Glutamatergic neuron (in vitro differentiated cells): Measurements from ENCODE around the gene FGF1. TPM values are rescaled to one million over a fixed set of nuclear protein-coding genes. Genes with fewer than 3 reads are reported as not detected.

ENCODE experiments used
- DNase-seq: peaks from one replicate; pipeline ENCODE4 v3.0.0; 2022
- H3K27ac Mint-ChIP-seq: one replicate; pipeline ENCODE4 v1.8.0; 2020; ENCODE audit warnings: mild to moderate bottlenecking, mixed read lengths, inconsistent platforms; ENCODE audit not compliant: unreplicated experiment
- H3K27me3 Mint-ChIP-seq: one replicate; pipeline ENCODE4 v1.8.0; 2020; ENCODE audit warnings: mild to moderate bottlenecking, moderate library complexity, mixed read lengths, inconsistent platforms; ENCODE audit not compliant: unreplicated experiment
- H3K36me3 Mint-ChIP-seq: one replicate; pipeline ENCODE4 v1.8.0; 2020; ENCODE audit warnings: mild to moderate bottlenecking, mixed read lengths, inconsistent platforms; ENCODE audit not compliant: unreplicated experiment
- H3K4me1 Mint-ChIP-seq: one replicate; pipeline ENCODE4 v1.8.0; 2020; ENCODE audit warnings: mild to moderate bottlenecking, low read depth, mixed read lengths, inconsistent platforms; ENCODE audit not compliant: unreplicated experiment
- H3K4me3 Mint-ChIP-seq: one replicate; pipeline ENCODE4 v1.8.0; 2020; ENCODE audit warnings: mild to moderate bottlenecking, mixed read lengths, inconsistent platforms; ENCODE audit not compliant: unreplicated experiment
- H3K9me3 Mint-ChIP-seq: one replicate; pipeline ENCODE4 v1.8.0; 2020; ENCODE audit warnings: mild to moderate bottlenecking, moderate library complexity, mixed read lengths, inconsistent platforms; ENCODE audit not compliant: unreplicated experiment
- CTCF ChIP-seq: fragments of 200-600 bp; sonication (generic); IDR thresholded peaks from one replicate; pipeline ENCODE4 v1.5.0; 2021; ENCODE audit not compliant: partially characterized antibody, unreplicated experiment
- total RNA-seq: library from RNA; stranded (reverse); fragmentation: NEBNext Ultra II Directional; extraction: Animal tissue kit (Norgen Biotek cat#: 25700); gene quantifications from one replicate; pipeline ENCODE4 v1.2.1, GENCODE V29; 2021; ENCODE audit not compliant: unreplicated experiment

FGF1 gene
- total RNA-seq, 1 donor from 2014 or later = not detected

- Mint-ChIP-seq H3K4me3 (no peak overlapping the region), H3K27ac (no peak overlapping the region), H3K27me3 (no peaks in the 10 kb centered on the region), H3K4me1 (no peaks in the 10 kb centered on the region), H3K9me3 (peaks cover 1% of the 10 kb centered on the region), H3K36me3 (no peaks in the 10 kb centered on the region)
- no peak for TF ChIP-seq CTCF
- no peak for DNase-seq
Observed at GRCh38 chr5:142605611-142606010, 80.3 kb downstream of the FGF1 start.

- Mint-ChIP-seq H3K4me1 (no peaks in the 10 kb centered on the region), H3K27me3 (peaks cover 1% of the 10 kb centered on the region), H3K4me3 (no peak overlapping the region), H3K9me3 (peaks cover 1% of the 10 kb centered on the region), H3K36me3 (no peaks in the 10 kb centered on the region), H3K27ac (no peak overlapping the region)
- no peak for DNase-seq
- TF ChIP-seq CTCF = no peak
Observed at GRCh38 chr5:142602720-142603245, 83.1 kb downstream of the FGF1 start.

GRCh38 chr5:142601432-142601831 lies 84.5 kb downstream of the FGF1 start:
- DNase-seq = no peak
- Mint-ChIP-seq H3K27me3 (peaks cover 1% of the 10 kb centered on the region), H3K9me3 (peaks cover 1% of the 10 kb centered on the region), H3K27ac (no peak overlapping the region), H3K4me1 (no peaks in the 10 kb centered on the region), H3K4me3 (no peak overlapping the region), H3K36me3 (no peaks in the 10 kb centered on the region)
- TF ChIP-seq CTCF = no peak

- Mint-ChIP-seq H3K4me3 (no peak overlapping the region), H3K27me3 (peaks cover 1% of the 10 kb centered on the region), H3K27ac (no peak overlapping the region), H3K9me3 (peaks cover 1% of the 10 kb centered on the region), H3K36me3 (no peaks in the 10 kb centered on the region), H3K4me1 (no peaks in the 10 kb centered on the region)
- no peak for TF ChIP-seq CTCF
- DNase-seq = no peak
Observed at GRCh38 chr5:142600611-142601358, 85.1 kb downstream of the FGF1 start.

GRCh38 chr5:142600092-142600491 lies 85.8 kb downstream of the FGF1 start:
- Mint-ChIP-seq H3K9me3 (peaks cover 1% of the 10 kb centered on the region), H3K4me1 (no peaks in the 10 kb centered on the region)

More at GRCh38 chr5:142600092-142600491, 85.8 kb downstream of the FGF1 start:
- TF ChIP-seq CTCF = no peak
- no peak for DNase-seq
- Mint-ChIP-seq H3K4me3 (no peak overlapping the region), H3K36me3 (no peaks in the 10 kb centered on the region), H3K27ac (no peak overlapping the region), H3K27me3 (peaks cover 1% of the 10 kb centered on the region)
